DMS153 treated with DMSO at 0.1 percent for 48 hours (cell line): ENCODE data around the gene CABLES1.
"Not testable (repeated sequence)": the region's sequence is repeated elsewhere in the genome, so short reads cannot be mapped to it uniquely, and the experiment has no call there.

Source experiments
- DNase-seq: peaks from one replicate; lab custom pipeline; 2025; ENCODE audit not compliant: unreplicated experiment; lab: John Stamatoyannopoulos, UW

Gene CABLES1

GRCh38 chr18:23134780-23135549, at the start of gene CABLES1:
CABLES1 (plus strand) TSS chr18:23135485; CDS start chr18:23135763, 278 bp downstream.
- peak; percentile 43 for DNase-seq

DNA sequence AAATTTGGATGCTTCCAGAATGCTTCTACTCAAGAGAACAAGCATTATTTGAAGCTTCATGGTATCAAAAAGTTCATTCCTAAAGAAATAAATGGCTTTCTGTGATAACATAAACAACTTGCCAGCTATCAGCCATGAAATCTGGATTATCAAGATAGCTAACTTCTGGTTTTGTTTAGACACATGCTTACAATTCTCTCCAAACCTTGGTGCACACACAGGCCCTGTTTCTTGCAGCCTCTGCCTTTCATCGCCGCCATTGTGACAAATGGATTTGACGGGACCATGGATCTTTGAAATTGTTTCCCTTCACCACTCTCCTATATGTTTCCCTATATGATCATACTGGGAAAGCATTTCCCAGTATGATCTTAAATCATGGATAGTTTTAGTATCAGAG, 47.9 kb upstream of the CABLES1 start:
- no peak for DNase-seq

GRCh38 chr18:23088310-23088709, 47.0 kb upstream of the CABLES1 start:
- no peak for DNase-seq

- DNase-seq: not testable (repeated sequence)
Measured at GRCh38 chr18:23091017-23091993, 44.0 kb upstream of the CABLES1 start.

GRCh38 chr18:23092121-23092520, 43.2 kb upstream of the CABLES1 start:
- DNase-seq: no peak

GRCh38 chr18:23093130-23093529, 42.2 kb upstream of the CABLES1 start:
- DNase-seq: not testable (repeated sequence)

- DNase-seq: no peak
Measured at GRCh38 chr18:23093772-23094171, 41.5 kb upstream of the CABLES1 start.

DNA sequence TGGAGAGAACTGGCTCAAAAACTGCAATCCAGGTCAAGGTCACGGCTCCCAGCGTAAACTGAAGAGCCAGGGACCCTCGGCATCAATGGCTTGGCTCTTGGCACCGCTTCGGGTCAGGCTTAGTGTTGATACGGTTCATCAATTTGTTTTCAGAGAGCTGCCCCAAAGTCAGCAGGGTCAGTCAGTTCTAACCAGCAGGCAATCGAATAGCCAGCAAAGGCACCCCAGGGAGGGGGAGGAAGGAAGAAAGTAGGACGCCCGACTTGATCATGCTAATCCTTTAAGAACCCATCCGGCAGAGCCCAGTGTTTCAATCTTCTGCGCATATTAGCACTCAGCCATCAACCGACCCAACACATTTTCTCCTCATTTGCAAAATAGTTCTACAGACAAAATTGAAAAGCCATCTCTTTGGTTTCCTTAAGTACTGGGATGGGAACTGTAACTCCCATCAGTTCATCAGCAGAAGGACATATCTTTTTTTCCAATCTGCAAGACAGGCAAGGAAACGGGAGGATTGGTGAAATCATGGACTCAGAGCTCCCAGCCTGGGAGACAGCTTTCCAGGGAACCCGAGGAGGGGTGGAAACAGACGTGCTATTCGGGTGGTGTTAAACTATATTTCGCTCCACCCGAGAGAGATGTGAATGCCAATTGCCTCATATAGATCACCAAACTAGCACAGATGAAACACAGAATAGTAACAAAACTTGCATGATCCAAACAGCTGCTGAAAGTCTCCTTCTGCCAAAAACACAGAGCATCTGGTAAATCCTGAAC, 40.7 kb upstream of the CABLES1 start:
- no peak for DNase-seq

DNA sequence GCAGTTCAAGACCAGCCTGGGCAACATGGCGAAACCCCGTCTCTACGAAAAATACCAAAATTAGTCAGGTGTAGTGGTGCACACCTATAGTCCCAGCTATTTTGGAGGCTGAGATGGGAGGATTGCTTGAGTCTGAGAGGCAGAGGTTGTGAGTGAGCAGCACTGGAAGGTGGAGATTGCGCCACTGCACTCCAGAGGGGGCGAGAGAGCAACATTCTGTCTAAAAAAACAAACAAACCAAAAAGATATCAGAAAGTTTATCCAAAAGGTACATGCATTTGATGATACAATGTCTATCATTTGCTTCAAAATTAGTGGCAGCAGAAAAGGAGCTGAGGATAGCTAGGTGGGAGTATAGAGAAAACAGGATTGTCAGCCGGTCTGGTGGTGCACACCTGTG, 39.8 kb upstream of the CABLES1 start:
- no peak for DNase-seq

DNA sequence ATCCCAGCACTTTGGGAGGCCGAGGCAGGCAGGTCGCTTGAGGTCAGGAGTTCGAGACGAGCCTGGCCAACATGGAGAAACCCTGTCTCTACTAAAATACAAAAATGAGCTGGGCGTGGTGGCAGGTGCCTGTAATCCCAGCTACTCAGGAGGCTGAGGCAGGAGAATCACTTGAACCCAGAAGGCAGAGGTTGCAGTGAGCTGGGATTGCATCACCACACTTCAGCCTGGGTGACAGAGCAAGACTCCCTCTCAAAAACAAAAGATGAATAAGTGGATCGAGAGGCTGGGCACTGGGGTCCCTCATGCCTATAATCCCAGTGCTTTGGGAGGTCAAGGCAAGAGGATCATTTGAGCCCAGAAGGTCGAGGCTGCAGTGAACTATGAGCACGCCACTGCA, 38.3 kb upstream of the CABLES1 start:
- not testable (repeated sequence) for DNase-seq

- no peak for DNase-seq
Measured at GRCh38 chr18:23099621-23100020, 35.7 kb upstream of the CABLES1 start.

GRCh38 chr18:23101861-23102432, 33.3 kb upstream of the CABLES1 start:
- DNase-seq: no peak

- DNase-seq: no peak
Measured at GRCh38 chr18:23102493-23103261, 32.6 kb upstream of the CABLES1 start.

DNA sequence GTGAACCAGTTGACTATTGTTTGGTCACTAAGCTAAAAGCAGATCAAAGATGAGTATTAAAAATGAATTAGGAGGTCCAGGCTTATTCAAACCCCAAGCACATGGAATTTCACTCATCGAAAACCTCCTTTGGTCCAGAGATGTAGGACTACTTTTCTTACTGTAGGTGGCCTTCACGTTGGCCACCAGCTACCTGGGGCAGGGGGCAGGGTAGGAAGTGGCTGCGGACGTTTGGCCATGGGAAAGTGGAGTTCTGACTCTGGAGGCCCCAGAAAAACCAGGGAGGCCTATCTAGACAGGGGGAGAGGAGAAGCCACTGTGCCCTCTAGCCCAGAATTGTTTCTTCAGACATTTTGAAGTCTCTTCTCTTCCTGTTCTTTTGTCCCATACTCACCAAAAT, 31.8 kb upstream of the CABLES1 start:
- no peak for DNase-seq

DNA sequence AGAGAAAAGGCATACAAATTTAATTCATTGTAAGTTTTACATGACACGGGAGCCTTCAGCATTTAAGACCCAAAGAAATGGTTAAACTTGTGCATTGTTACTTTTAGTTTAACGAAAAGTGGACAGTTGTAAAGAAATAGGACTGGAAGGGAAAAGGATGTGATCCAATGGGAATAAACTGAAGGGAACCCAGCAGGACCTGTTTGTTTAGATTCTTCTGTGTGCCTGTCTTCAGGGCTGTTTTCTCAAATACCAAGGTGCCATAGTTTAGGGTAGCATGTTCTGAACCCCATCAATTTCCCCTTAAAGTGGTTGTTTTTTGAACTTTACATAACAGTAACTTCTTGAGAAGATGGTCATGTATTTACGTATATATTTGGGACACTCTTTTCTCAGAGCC, 30.3 kb upstream of the CABLES1 start:
- DNase-seq: no peak

- no peak for DNase-seq
Measured at GRCh38 chr18:23105581-23106219, 29.6 kb upstream of the CABLES1 start.

DNA sequence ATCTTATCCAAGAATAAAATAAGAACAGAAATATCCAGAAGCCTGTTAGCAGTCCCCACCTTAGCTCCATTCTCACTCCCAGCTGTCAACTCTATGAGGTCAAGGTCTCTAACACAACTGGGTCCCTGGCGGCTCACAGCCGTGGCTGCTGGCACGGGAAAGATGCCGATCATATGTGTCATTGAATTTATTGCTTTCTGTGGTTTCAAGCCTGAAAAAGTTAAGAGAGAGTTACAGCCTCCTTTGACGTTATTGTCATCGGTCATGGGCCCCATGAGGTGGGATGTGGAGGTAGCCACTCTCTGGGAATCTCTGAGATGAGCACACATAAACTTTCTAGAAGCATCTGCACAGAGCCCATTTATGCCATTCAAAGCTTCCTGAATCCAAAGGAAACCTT, 28.7 kb upstream of the CABLES1 start:
- no peak for DNase-seq

DNA sequence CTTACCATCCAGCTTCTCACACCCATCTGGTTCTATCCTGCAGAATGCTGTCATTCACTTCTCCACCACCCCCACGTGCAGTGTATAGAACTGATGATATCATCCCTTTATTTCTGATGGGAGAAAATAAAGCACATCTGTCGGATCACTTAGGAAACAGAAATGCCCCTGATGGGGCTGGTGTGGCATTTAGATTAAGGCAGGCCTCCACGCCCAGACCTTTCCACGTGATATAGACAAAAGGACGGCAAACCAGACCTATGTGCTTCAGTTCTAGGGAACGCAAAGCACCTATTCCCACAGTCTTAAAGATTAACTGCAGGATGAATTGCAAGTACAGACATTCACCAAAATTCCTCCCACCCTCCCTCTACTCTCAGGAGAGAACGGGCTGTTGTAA, 27.6 kb upstream of the CABLES1 start:
- DNase-seq: no peak

- no peak for DNase-seq
Measured at GRCh38 chr18:23108496-23108895, 26.8 kb upstream of the CABLES1 start.

DNA sequence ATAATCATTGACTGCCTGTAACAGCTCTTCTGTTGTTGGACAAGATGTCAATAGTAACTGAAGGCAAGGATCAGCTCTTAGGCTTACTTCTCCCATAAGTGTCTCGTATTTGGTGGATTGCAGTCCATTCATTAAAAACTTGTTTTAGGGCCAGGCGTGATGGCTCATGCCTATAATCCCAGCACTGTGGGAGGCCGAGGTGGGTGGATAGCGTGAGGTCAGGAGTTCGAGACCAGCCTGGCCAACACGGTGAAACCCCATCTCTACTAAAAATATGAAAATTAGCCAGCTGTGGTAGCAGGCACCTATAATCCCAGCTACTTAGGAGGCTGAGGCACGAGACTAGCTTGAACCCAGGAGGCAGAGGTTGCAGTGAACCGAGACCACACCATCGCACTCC, 26.1 kb upstream of the CABLES1 start:
- DNase-seq: not testable (repeated sequence)
